Left ventricle myocardium inferior (tissue), 1 donor: ENCODE results near the gene F5. TPM values are rescaled to one million over a fixed set of nuclear protein-coding genes. Genes with fewer than 3 reads are reported as not detected.

Experiments
- DNase-seq: peaks from one replicate; pipeline ENCODE4 v3.0.0-alpha.2; 2020
- H3K27ac ChIP-seq: fragments of 200-600 bp; replicated peaks from 2 replicates; pipeline ENCODE4 v1.8.0; 2021
- H3K27me3 ChIP-seq: fragments of 200-600 bp; 2 replicates; pipeline ENCODE4 v1.8.0; 2021; ENCODE audit warnings: low read depth
- H3K36me3 ChIP-seq: fragments of 200-600 bp; 2 replicates; pipeline ENCODE4 v1.8.0; 2021
- H3K4me1 ChIP-seq: fragments of 200-600 bp; 2 replicates; pipeline ENCODE4 v1.8.0; 2021
- H3K4me3 ChIP-seq: fragments of 200-600 bp; 2 replicates; pipeline ENCODE4 v1.8.0; 2021; ENCODE audit warnings: mild to moderate bottlenecking, moderate library complexity
- H3K9me3 ChIP-seq: fragments of 200-600 bp; replicated peaks from 2 replicates; pipeline ENCODE4 v1.8.0; 2021
- intact Hi-C: fragments of 100-400 bp; cut with micrococcal nuclease; formaldehyde crosslinking; loops from one replicate; pipeline ENCODE4 v1.11.0; 2022
- total RNA-seq: library from RNA; stranded (reverse); fragmentation: NEBNext Ultra II Directional; extraction: Animal tissue kit (Norgen Biotek cat#: 25700); gene quantifications from one replicate; pipeline ENCODE4 v1.2.1, GENCODE V29; 2021
- TF ChIP-seq, protein P1 (sequence below): fragments of 200-600 bp; IDR thresholded peaks from 2 replicates; pipeline ENCODE4 v1.8.0; 2021; ENCODE audit warnings: antibody characterized with exemption, mild to moderate bottlenecking, borderline replicate concordance
- donor health status: DM: no; HTN: yes; CAD: no; lungs with severe emphysema.

The F5 gene
- total RNA-seq, 1 donor from 2014 or later: 14.7 TPM

DNA sequence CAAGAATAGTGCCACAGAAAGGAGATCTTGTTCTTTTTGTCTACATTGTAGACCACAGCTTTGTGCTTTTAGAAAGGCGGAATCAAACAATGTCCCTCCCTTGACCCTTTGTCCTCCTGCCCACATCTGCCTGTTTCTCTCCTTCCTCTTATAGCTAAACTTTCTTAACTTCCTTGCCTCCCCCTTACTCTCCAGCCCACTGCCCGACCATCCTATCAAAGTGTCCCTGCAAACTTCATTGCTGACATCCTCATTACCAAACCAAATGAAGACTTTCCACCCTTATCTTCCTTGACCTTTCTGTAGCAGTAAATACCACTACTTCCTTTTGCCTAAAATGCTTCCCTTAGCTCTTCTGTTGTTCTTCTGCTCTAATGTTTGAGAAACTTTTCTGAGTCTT lies 38.6 kb upstream of the F5 start:
- no peaks in the 10 kb centered on the region for H3K36me3 ChIP-seq
- H3K27ac ChIP-seq: no peak overlapping the region
- peaks cover 30% of the 10 kb centered on the region for H3K27me3 ChIP-seq
- intact Hi-C loops: no loop called here
- no peaks in the 10 kb centered on the region for H3K9me3 ChIP-seq
- H3K4me1 ChIP-seq: no peaks in the 10 kb centered on the region
- TF ChIP-seq, protein P1, sequence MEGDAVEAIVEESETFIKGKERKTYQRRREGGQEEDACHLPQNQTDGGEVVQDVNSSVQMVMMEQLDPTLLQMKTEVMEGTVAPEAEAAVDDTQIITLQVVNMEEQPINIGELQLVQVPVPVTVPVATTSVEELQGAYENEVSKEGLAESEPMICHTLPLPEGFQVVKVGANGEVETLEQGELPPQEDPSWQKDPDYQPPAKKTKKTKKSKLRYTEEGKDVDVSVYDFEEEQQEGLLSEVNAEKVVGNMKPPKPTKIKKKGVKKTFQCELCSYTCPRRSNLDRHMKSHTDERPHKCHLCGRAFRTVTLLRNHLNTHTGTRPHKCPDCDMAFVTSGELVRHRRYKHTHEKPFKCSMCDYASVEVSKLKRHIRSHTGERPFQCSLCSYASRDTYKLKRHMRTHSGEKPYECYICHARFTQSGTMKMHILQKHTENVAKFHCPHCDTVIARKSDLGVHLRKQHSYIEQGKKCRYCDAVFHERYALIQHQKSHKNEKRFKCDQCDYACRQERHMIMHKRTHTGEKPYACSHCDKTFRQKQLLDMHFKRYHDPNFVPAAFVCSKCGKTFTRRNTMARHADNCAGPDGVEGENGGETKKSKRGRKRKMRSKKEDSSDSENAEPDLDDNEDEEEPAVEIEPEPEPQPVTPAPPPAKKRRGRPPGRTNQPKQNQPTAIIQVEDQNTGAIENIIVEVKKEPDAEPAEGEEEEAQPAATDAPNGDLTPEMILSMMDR: no peak
- DNase-seq: no peak
- no peak overlapping the region for H3K4me3 ChIP-seq

- no peak for DNase-seq
- no peak overlapping the region for H3K27ac ChIP-seq
- H3K4me1 ChIP-seq: no peaks in the 10 kb centered on the region
- intact Hi-C loops: no loop called here
- no peaks in the 10 kb centered on the region for H3K36me3 ChIP-seq
- TF ChIP-seq, protein P1: no peak
- H3K4me3 ChIP-seq: no peak overlapping the region
- H3K9me3 ChIP-seq: no peaks in the 10 kb centered on the region
- H3K27me3 ChIP-seq: peaks cover 30% of the 10 kb centered on the region
Observed at GRCh38 chr1:169624122-169624521, 37.8 kb upstream of the F5 start.

DNA sequence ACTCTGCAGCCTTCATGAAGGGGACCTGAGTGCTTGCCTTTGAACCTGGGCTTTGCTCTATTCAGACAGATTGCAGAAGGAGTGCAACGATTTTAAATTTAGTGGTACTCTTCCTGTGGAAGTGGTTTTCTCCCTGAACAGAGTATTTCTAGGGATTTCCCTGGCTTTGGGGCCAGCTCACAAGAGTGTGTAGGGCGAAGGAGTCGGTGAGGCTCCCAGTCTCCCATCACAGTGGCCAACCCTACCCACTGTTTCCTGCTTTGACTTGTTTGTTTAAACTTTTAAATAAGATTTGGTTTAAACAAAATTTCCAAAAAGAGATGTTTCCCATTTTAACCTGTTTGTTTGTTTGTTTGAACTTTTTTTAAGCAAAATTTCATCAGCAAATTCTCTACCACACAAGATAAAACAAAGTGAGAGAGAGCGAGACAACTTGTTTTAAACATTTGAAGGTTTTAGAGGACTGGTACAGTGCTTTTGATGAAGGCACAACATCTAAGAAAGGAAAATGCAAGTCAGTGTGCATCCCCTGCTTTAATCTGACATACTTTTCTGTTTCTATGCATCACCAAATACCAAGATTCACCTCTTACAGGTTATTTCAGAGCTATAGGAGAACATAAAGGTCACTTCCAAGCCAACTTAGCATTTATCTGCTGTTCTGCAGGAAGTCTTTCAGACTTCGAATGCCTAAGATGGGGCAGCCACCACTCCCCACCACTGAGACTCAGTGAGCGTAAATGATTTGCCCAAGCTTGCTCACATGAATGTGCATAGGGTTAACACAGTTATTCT lies 37.0 kb upstream of the F5 start:
- Histone ChIP-seq H3K4me1 (no peaks in the 10 kb centered on the region), H3K27ac (no peak overlapping the region), H3K27me3 (peaks cover 30% of the 10 kb centered on the region), H3K4me3 (no peak overlapping the region), H3K36me3 (no peaks in the 10 kb centered on the region), H3K9me3 (no peaks in the 10 kb centered on the region)
- intact Hi-C loops: no loop called here
- TF ChIP-seq, protein P1: no peak
- no peak for DNase-seq

DNA sequence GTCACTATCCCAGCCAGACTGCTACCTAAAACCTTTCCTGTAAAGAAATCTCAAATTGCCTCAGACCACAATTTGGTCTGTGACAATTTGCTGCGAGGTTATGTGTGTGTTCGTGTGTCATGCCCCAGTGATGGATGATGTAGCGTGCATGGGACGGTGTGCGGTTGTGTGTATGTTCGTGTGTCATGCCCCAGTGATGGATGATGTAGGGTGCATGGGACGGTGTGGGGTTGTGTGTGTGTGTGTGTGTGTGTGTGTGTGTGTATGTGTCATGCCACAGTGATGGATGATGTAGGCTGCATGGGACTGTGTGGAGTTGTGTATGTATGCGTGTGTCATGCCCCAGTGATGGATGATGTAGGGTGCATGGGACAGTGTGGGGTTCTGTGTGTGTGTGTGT lies 34.3 kb upstream of the F5 start:
- H3K4me3 ChIP-seq: no peak overlapping the region
- H3K36me3 ChIP-seq: no peaks in the 10 kb centered on the region
- TF ChIP-seq, protein P1: no peak
- H3K9me3 ChIP-seq: no peaks in the 10 kb centered on the region
- H3K4me1 ChIP-seq: no peaks in the 10 kb centered on the region
- peaks cover 22% of the 10 kb centered on the region for H3K27me3 ChIP-seq
- no peak for DNase-seq
- no peak overlapping the region for H3K27ac ChIP-seq
- intact Hi-C loops: no loop called here

- H3K4me1 ChIP-seq: no peaks in the 10 kb centered on the region
- no peak overlapping the region for H3K27ac ChIP-seq
- no peaks in the 10 kb centered on the region for H3K9me3 ChIP-seq
- peaks cover 20% of the 10 kb centered on the region for H3K27me3 ChIP-seq
- no peak overlapping the region for H3K4me3 ChIP-seq
- H3K36me3 ChIP-seq: no peaks in the 10 kb centered on the region
- TF ChIP-seq, protein P1: no peak
- DNase-seq: no peak
- intact Hi-C loops: no loop called here
Observed at GRCh38 chr1:169618367-169618766, 32.1 kb upstream of the F5 start.
